ENCODE data around the gene PRICKLE2. TPM values are rescaled to one million over a fixed set of nuclear protein-coding genes. Genes with fewer than 3 reads are reported as not detected.
"Not testable (repeated sequence)": the region's sequence is repeated elsewhere in the genome, so short reads cannot be mapped to it uniquely, and the experiment has no call there.

Gene PRICKLE2
- total and polyA plus RNA-seq, 2 donors = 1.0 to 1.2 TPM

GRCh38 chr3:64098670-64099069, 126.6 kb downstream of the PRICKLE2 start:
- no peaks in the 10 kb centered on the region for H3K4me1 ChIP-seq (ENCODE audit: control insufficient read depth in 2 of 2, insufficient read depth in 2 of 2, low read length in 2 of 2)
- H3K27ac ChIP-seq (ENCODE audit: low read depth in 1 of 2, low read length in 1 of 2) = no peak overlapping the region
- H3K36me3 ChIP-seq (ENCODE audit: control insufficient read depth in 2 of 2, insufficient read depth in 2 of 2, low read length in 1 of 2) = no peaks in the 10 kb centered on the region
- no peaks in the 10 kb centered on the region for H3K27me3 ChIP-seq (ENCODE audit: control insufficient read depth in 2 of 2, insufficient read depth in 1 of 2, low read length in 1 of 2)
- 76% methylated on average over 3 of the region's 3 CpGs for WGBS
- no peak for DNase-seq (ENCODE audit: low read depth in 6 of 9, low spot score in 9 of 9)
- no peaks in the 10 kb centered on the region for H3K9me3 ChIP-seq (ENCODE audit: control insufficient read depth in 2 of 2, insufficient read depth in 1 of 2, low read length in 1 of 2)
- no peak overlapping the region for H3K4me3 ChIP-seq (ENCODE audit: low read length in 2 of 2)

GRCh38 chr3:64097920-64098319, 127.3 kb downstream of the PRICKLE2 start:
- H3K27me3 ChIP-seq (ENCODE audit: control insufficient read depth in 2 of 2, insufficient read depth in 1 of 2, low read length in 1 of 2) = no peaks in the 10 kb centered on the region
- H3K36me3 ChIP-seq (ENCODE audit: control insufficient read depth in 2 of 2, insufficient read depth in 2 of 2, low read length in 1 of 2) = no peaks in the 10 kb centered on the region
- H3K9me3 ChIP-seq (ENCODE audit: control insufficient read depth in 2 of 2, insufficient read depth in 1 of 2, low read length in 1 of 2) = no peaks in the 10 kb centered on the region
- H3K4me1 ChIP-seq (ENCODE audit: control insufficient read depth in 2 of 2, insufficient read depth in 2 of 2, low read length in 2 of 2) = no peaks in the 10 kb centered on the region
- 90% methylated on average over 5 of the region's 5 CpGs for WGBS
- no peak for DNase-seq (ENCODE audit: low read depth in 6 of 9, low spot score in 9 of 9)
- H3K27ac ChIP-seq (ENCODE audit: low read depth in 1 of 2, low read length in 1 of 2) = no peak overlapping the region
- no peak overlapping the region for H3K4me3 ChIP-seq (ENCODE audit: low read length in 2 of 2)

- no peaks in the 10 kb centered on the region for H3K36me3 ChIP-seq (ENCODE audit: control insufficient read depth in 2 of 2, insufficient read depth in 2 of 2, low read length in 1 of 2)
- H3K9me3 ChIP-seq (ENCODE audit: control insufficient read depth in 2 of 2, insufficient read depth in 1 of 2, low read length in 1 of 2) = no peaks in the 10 kb centered on the region
- no peak overlapping the region for H3K27ac ChIP-seq (ENCODE audit: low read depth in 1 of 2, low read length in 1 of 2)
- DNase-seq (ENCODE audit: low read depth in 6 of 9, low spot score in 9 of 9) = no peak
- no peaks in the 10 kb centered on the region for H3K27me3 ChIP-seq (ENCODE audit: control insufficient read depth in 2 of 2, insufficient read depth in 1 of 2, low read length in 1 of 2)
- 89% methylated on average over 3 of the region's 3 CpGs for whole genome bisulfite sequencing
- no peak overlapping the region for H3K4me3 ChIP-seq (ENCODE audit: low read length in 2 of 2)
- no peaks in the 10 kb centered on the region for H3K4me1 ChIP-seq (ENCODE audit: control insufficient read depth in 2 of 2, insufficient read depth in 2 of 2, low read length in 2 of 2)
Observed at GRCh38 chr3:64095802-64096201, 129.5 kb downstream of the PRICKLE2 start.

- WGBS = 97% methylated on average over 2 of the region's 2 CpGs
- H3K9me3 ChIP-seq (ENCODE audit: control insufficient read depth in 2 of 2, insufficient read depth in 1 of 2, low read length in 1 of 2) = no peaks in the 10 kb centered on the region
- H3K27me3 ChIP-seq (ENCODE audit: control insufficient read depth in 2 of 2, insufficient read depth in 1 of 2, low read length in 1 of 2) = no peaks in the 10 kb centered on the region
- no peak for DNase-seq (ENCODE audit: low read depth in 6 of 9, low spot score in 9 of 9)
- H3K4me1 ChIP-seq (ENCODE audit: control insufficient read depth in 2 of 2, insufficient read depth in 2 of 2, low read length in 2 of 2) = no peaks in the 10 kb centered on the region
- no peak overlapping the region for H3K27ac ChIP-seq (ENCODE audit: low read depth in 1 of 2, low read length in 1 of 2)
- no peaks in the 10 kb centered on the region for H3K36me3 ChIP-seq (ENCODE audit: control insufficient read depth in 2 of 2, insufficient read depth in 2 of 2, low read length in 1 of 2)
- H3K4me3 ChIP-seq (ENCODE audit: low read length in 2 of 2) = no peak overlapping the region
Observed at GRCh38 chr3:64094713-64095079, 130.6 kb downstream of the PRICKLE2 start.

- Histone ChIP-seq H3K4me1 (ENCODE audit: control insufficient read depth in 2 of 2, insufficient read depth in 2 of 2, low read length in 2 of 2) (no peaks in the 10 kb centered on the region), H3K9me3 (ENCODE audit: control insufficient read depth in 2 of 2, insufficient read depth in 1 of 2, low read length in 1 of 2) (no peaks in the 10 kb centered on the region), H3K4me3 (ENCODE audit: low read length in 2 of 2) (no peak overlapping the region), H3K27ac (ENCODE audit: low read depth in 1 of 2, low read length in 1 of 2) (no peak overlapping the region), H3K27me3 (ENCODE audit: control insufficient read depth in 2 of 2, insufficient read depth in 1 of 2, low read length in 1 of 2) (no peaks in the 10 kb centered on the region), H3K36me3 (ENCODE audit: control insufficient read depth in 2 of 2, insufficient read depth in 2 of 2, low read length in 1 of 2) (no peaks in the 10 kb centered on the region)
- DNase-seq (ENCODE audit: low read depth in 6 of 9, low spot score in 9 of 9) = no peak
- 86% methylated on average over 3 of the region's 3 CpGs for WGBS
Observed at GRCh38 chr3:64093825-64094712, 131.2 kb downstream of the PRICKLE2 start.

- H3K27ac ChIP-seq (ENCODE audit: low read depth in 1 of 2, low read length in 1 of 2) = no peak overlapping the region
- no peaks in the 10 kb centered on the region for H3K36me3 ChIP-seq (ENCODE audit: control insufficient read depth in 2 of 2, insufficient read depth in 2 of 2, low read length in 1 of 2)
- H3K9me3 ChIP-seq (ENCODE audit: control insufficient read depth in 2 of 2, insufficient read depth in 1 of 2, low read length in 1 of 2) = no peaks in the 10 kb centered on the region
- H3K27me3 ChIP-seq (ENCODE audit: control insufficient read depth in 2 of 2, insufficient read depth in 1 of 2, low read length in 1 of 2) = no peaks in the 10 kb centered on the region
- H3K4me1 ChIP-seq (ENCODE audit: control insufficient read depth in 2 of 2, insufficient read depth in 2 of 2, low read length in 2 of 2) = no peaks in the 10 kb centered on the region
- H3K4me3 ChIP-seq (ENCODE audit: low read length in 2 of 2) = no peak overlapping the region
- no peak for DNase-seq (ENCODE audit: low read depth in 6 of 9, low spot score in 9 of 9)
Observed at GRCh38 chr3:64093211-64093610, 132.1 kb downstream of the PRICKLE2 start.

- H3K4me3 ChIP-seq (ENCODE audit: low read length in 2 of 2) = no peak overlapping the region
- no peaks in the 10 kb centered on the region for H3K4me1 ChIP-seq (ENCODE audit: control insufficient read depth in 2 of 2, insufficient read depth in 2 of 2, low read length in 2 of 2)
- WGBS = 100% methylated on average over 1 of the region's 1 CpG
- no peak for DNase-seq (ENCODE audit: low read depth in 6 of 9, low spot score in 9 of 9)
- H3K36me3 ChIP-seq (ENCODE audit: control insufficient read depth in 2 of 2, insufficient read depth in 2 of 2, low read length in 1 of 2) = no peaks in the 10 kb centered on the region
- H3K9me3 ChIP-seq (ENCODE audit: control insufficient read depth in 2 of 2, insufficient read depth in 1 of 2, low read length in 1 of 2) = no peaks in the 10 kb centered on the region
- H3K27ac ChIP-seq (ENCODE audit: low read depth in 1 of 2, low read length in 1 of 2) = no peak overlapping the region
- no peaks in the 10 kb centered on the region for H3K27me3 ChIP-seq (ENCODE audit: control insufficient read depth in 2 of 2, insufficient read depth in 1 of 2, low read length in 1 of 2)
Observed at GRCh38 chr3:64091501-64091900, 133.8 kb downstream of the PRICKLE2 start.

GRCh38 chr3:64089386-64089785, 135.9 kb downstream of the PRICKLE2 start:
- H3K9me3 ChIP-seq (ENCODE audit: control insufficient read depth in 2 of 2, insufficient read depth in 1 of 2, low read length in 1 of 2); H3K36me3 ChIP-seq (ENCODE audit: control insufficient read depth in 2 of 2, insufficient read depth in 2 of 2, low read length in 1 of 2); H3K27me3 ChIP-seq (ENCODE audit: control insufficient read depth in 2 of 2, insufficient read depth in 1 of 2, low read length in 1 of 2); H3K4me1 ChIP-seq (ENCODE audit: control insufficient read depth in 2 of 2, insufficient read depth in 2 of 2, low read length in 2 of 2); H3K27ac ChIP-seq (ENCODE audit: low read depth in 1 of 2, low read length in 1 of 2); DNase-seq (ENCODE audit: low read depth in 6 of 9, low spot score in 9 of 9); H3K4me3 ChIP-seq (ENCODE audit: low read length in 2 of 2): not testable (repeated sequence)
- 86% methylated on average over 4 of the region's 4 CpGs for WGBS

GRCh38 chr3:64088408-64089205, 136.7 kb downstream of the PRICKLE2 start:
- H3K36me3 ChIP-seq (ENCODE audit: control insufficient read depth in 2 of 2, insufficient read depth in 2 of 2, low read length in 1 of 2) = no peaks in the 10 kb centered on the region
- no peak for DNase-seq (ENCODE audit: low read depth in 6 of 9, low spot score in 9 of 9)
- H3K9me3 ChIP-seq (ENCODE audit: control insufficient read depth in 2 of 2, insufficient read depth in 1 of 2, low read length in 1 of 2) = no peaks in the 10 kb centered on the region
- no peaks in the 10 kb centered on the region for H3K27me3 ChIP-seq (ENCODE audit: control insufficient read depth in 2 of 2, insufficient read depth in 1 of 2, low read length in 1 of 2)
- H3K4me3 ChIP-seq (ENCODE audit: low read length in 2 of 2) = no peak overlapping the region
- H3K27ac ChIP-seq (ENCODE audit: low read depth in 1 of 2, low read length in 1 of 2) = no peak overlapping the region
- H3K4me1 ChIP-seq (ENCODE audit: control insufficient read depth in 2 of 2, insufficient read depth in 2 of 2, low read length in 2 of 2) = no peaks in the 10 kb centered on the region
- WGBS = 71% methylated on average over 1 of the region's 1 CpG
